Activated CD8-positive, alpha-beta T cell treated with anti-CD3 and anti-CD28 coated beads, Interleukin-2, amount 10 ng/mL, durations not matched to agents 7 days and 5 days (primary cell): ENCODE results near the gene VTI1A. TPM values are rescaled to one million over a fixed set of nuclear protein-coding genes. Genes with fewer than 3 reads are reported as not detected.
"Not testable (repeated sequence)": the region's sequence is repeated elsewhere in the genome, so short reads cannot be mapped to it uniquely, and the experiment has no call there.

ENCODE experiments used
- ATAC-seq: fragments of 150-1000 bp; cut with Tn5 transposase; one replicate; pipeline ENCODE4 v1.10.0; 2021; ENCODE audit warnings: moderate library complexity
- CTCF ChIA-PET: fragments of 350-600 bp; sonication (Branson Sonifier 250); formaldehyde crosslinking; loops from one replicate; lab custom pipeline; 2021; ENCODE audit warnings: antibody characterized with exemption; lab: Charles Lee
- POLR2A ChIA-PET: fragments of 350-600 bp; sonication (Branson Sonifier 250); formaldehyde crosslinking; loops from one replicate; lab custom pipeline; 2021; ENCODE audit warnings: antibody characterized with exemption; lab: Charles Lee
- DNase-seq: peaks from one replicate; pipeline ENCODE4 v3.0.0-alpha.2; 2020
- H3K27ac Mint-ChIP-seq: one replicate; pipeline ENCODE4 v1.8.0; 2021; ENCODE audit warnings: mild to moderate bottlenecking, mixed read lengths
- H3K27me3 Mint-ChIP-seq: one replicate; pipeline ENCODE4 v1.8.0; 2021; ENCODE audit warnings: low read depth, mixed read lengths
- H3K36me3 Mint-ChIP-seq: one replicate; pipeline ENCODE4 v1.8.0; 2021; ENCODE audit warnings: low read depth, mixed read lengths
- H3K4me1 Mint-ChIP-seq: one replicate; pipeline ENCODE4 v1.8.0; 2021; ENCODE audit warnings: low read depth, mixed read lengths
- H3K4me3 Mint-ChIP-seq: one replicate; pipeline ENCODE4 v1.8.0; 2021; ENCODE audit warnings: mild to moderate bottlenecking, mixed read lengths
- H3K9me3 Mint-ChIP-seq: one replicate; pipeline ENCODE4 v1.8.0; 2022; ENCODE audit warnings: mixed read lengths; ENCODE audit not compliant: insufficient read depth
- microRNA-seq: library from miRNA; unstranded; fragments of <30 nt; microRNA quantifications from one replicate; pipeline ENCODE4 v1.2.0, GENCODE V29; 2022
- total RNA-seq, 2 experiments: library from RNA; stranded (reverse); gene quantifications; one replicate each; pipeline ENCODE4 v1.2.3, GENCODE V29; 2021

The VTI1A gene
- total RNA-seq, 2 experiments from 2014 or later: 40.2 to 43.7 TPM

GRCh38 chr10:112858986-112859651 is 412.1 kb downstream of the VTI1A start:
- Mint-ChIP-seq H3K4me3 (no peak overlapping the region), H3K27me3 (no peaks in the 10 kb centered on the region), H3K9me3 (no peaks in the 10 kb centered on the region), H3K36me3 (no peaks in the 10 kb centered on the region), H3K4me1 (no peaks in the 10 kb centered on the region), H3K27ac (no peak overlapping the region)
- POLR2A ChIA-PET: no interaction called here
- CTCF ChIA-PET: no interaction called here
- ATAC-seq (no peak), DNase-seq (no peak)

- POLR2A ChIA-PET: no interaction called here
- peaks cover 3% of the 10 kb centered on the region for H3K9me3 Mint-ChIP-seq
- no peak overlapping the region for H3K4me3 Mint-ChIP-seq
- ATAC-seq: no peak
- H3K27me3 Mint-ChIP-seq: no peaks in the 10 kb centered on the region
- CTCF ChIA-PET: no interaction called here
- H3K27ac Mint-ChIP-seq: no peak overlapping the region
- no peak for DNase-seq
- no peaks in the 10 kb centered on the region for H3K36me3 Mint-ChIP-seq
- no peaks in the 10 kb centered on the region for H3K4me1 Mint-ChIP-seq
Measured at GRCh38 chr10:112859793-112860192, 412.8 kb downstream of the VTI1A start.

GRCh38 chr10:112863461-112863860 is 416.4 kb downstream of the VTI1A start:
- H3K4me3 Mint-ChIP-seq, H3K27ac Mint-ChIP-seq, H3K4me1 Mint-ChIP-seq, POLR2A ChIA-PET, DNase-seq, ATAC-seq, H3K27me3 Mint-ChIP-seq, CTCF ChIA-PET, H3K36me3 Mint-ChIP-seq, H3K9me3 Mint-ChIP-seq: not testable (repeated sequence)

Small RNAs within 50 kb of the gene (microRNA-seq; reads per million reads assigned to microRNA genes)
- not detected for gene MIR4295

Other genes with a start within 250 kb of the VTI1A start
- not detected for gene TECTB, start 163.8 kb upstream of the VTI1A start, total RNA-seq
- 10 to 100 TPM; 50.7 to 53.1 TPM for gene ACSL5, start 73.1 kb upstream of the VTI1A start, total RNA-seq
- gene ZDHHC6, start 301 bp upstream of the VTI1A start, total RNA-seq: 10 to 100 TPM; 49.0 to 51.5 TPM